HepG2 (cell line): ENCODE data around the gene MEF2A. TPM values are rescaled to one million over a fixed set of nuclear protein-coding genes. Genes with fewer than 3 reads are reported as not detected.

ENCODE experiments used
- ATAC-seq: fragments of 200-7000 bp; cut with Tn5 transposase; 3 replicates; pipeline ENCODE4 v1.9.1; 2020; ENCODE audit warnings: mild to moderate bottlenecking, moderate library complexity
- BruUV-seq: library from RNA; stranded (reverse); fragments of 400-500 nt; replicated peaks from 2 replicates; lab custom pipeline; 2021; lab: Mats Ljungman, UMichigan
- CTCF ChIA-PET: fragments of 300-600 bp; formaldehyde crosslinking; extraction: SDS; loops from one replicate; lab custom pipeline; 2021; ENCODE audit warnings: low total read pairs, inconsistent platforms, low intra/inter-chr PET ratio; lab: Yijun Ruan, JAX
- POLR2A ChIA-PET: fragments of 350-600 bp; sonication (Branson Sonifier 250); formaldehyde crosslinking; loops from one replicate; lab custom pipeline; 2020; ENCODE audit warnings: antibody characterized with exemption, inconsistent platforms; lab: Yijun Ruan, JAX
- DNase-seq: peaks from one replicate; pipeline ENCODE4 v3.0.0-alpha.2; 2015; ENCODE audit warnings: low spot score
- FAIRE-seq: peaks from 3 replicates; lab custom pipeline; 2011; peaks lifted over from hg19 to GRCh38; lab: Jason Lieb, UNC
- H2AFZ ChIP-seq: one replicate; pipeline ENCODE4 v1.6.1; 2011; ENCODE audit warnings: low read length, inconsistent platforms
- H3K27ac ChIP-seq: fragments of 300-600 bp; 3 replicates; pipeline ENCODE4 v1.8.0; 2011; ENCODE audit warnings: mixed run types, mild to moderate bottlenecking, mixed read lengths, low read length, inconsistent platforms; ENCODE audit not compliant: insufficient read depth; ENCODE audit errors: extremely low read length
- H3K27me3 ChIP-seq, 2 experiments: fragments of 200-600 bp in 1 of 2; 2 replicates in 1 of 2; 3 replicates in 1 of 2; pipeline versions ENCODE4 v1.6.0 to v1.8.0; 2011; ENCODE audit warnings: low read length in 2 of 2, mild to moderate bottlenecking in 2 of 2, moderate library complexity in 2 of 2, inconsistent platforms in 1 of 2; ENCODE audit not compliant: insufficient read depth in 2 of 2, control insufficient read depth in 1 of 2
- H3K36me3 ChIP-seq, 2 experiments: fragments of 200-600 bp in 1 of 2; replicated peaks in 1 of 2; 2 replicates in 1 of 2; 3 replicates in 1 of 2; pipeline versions ENCODE4 v1.5.1 to v1.8.0; 2011; ENCODE audit warnings: low read length in 2 of 2, inconsistent platforms in 1 of 2; ENCODE audit not compliant: insufficient read depth in 2 of 2, control insufficient read depth in 1 of 2
- H3K4me1 ChIP-seq: 2 replicates; pipeline ENCODE4 v1.5.1; 2012; ENCODE audit warnings: low read length, inconsistent platforms; ENCODE audit not compliant: insufficient read depth
- H3K4me2 ChIP-seq: 2 replicates; pipeline ENCODE4 v1.6.0; 2011; ENCODE audit warnings: low read depth, low read length, inconsistent platforms
- H3K4me3 ChIP-seq, 3 experiments: fragments of 200-600 bp in 1 of 3; sonication (generic), shearing (Covaris generic) in 1 of 3; replicated peaks in 1 of 3; 2 replicates each; pipeline ENCODE4 v1.5.1; 2011 to 2016; ENCODE audit warnings: low read length in 3 of 3, inconsistent platforms in 2 of 3, low read depth in 2 of 3, mild to moderate bottlenecking in 2 of 3, control low read depth in 1 of 3, mixed read lengths in 1 of 3; ENCODE audit not compliant: insufficient read depth in 1 of 3
- H3K79me2 ChIP-seq: one replicate; pipeline ENCODE4 v1.6.1; 2011; ENCODE audit warnings: low read length, inconsistent platforms; ENCODE audit not compliant: insufficient read depth
- H3K9ac ChIP-seq: 2 replicates; pipeline ENCODE4 v1.6.0; 2011; ENCODE audit warnings: mild to moderate bottlenecking, low read depth, low read length, inconsistent platforms; ENCODE audit not compliant: insufficient read depth
- H3K9me3 ChIP-seq: 2 replicates; pipeline ENCODE4 v1.5.1; 2012; ENCODE audit warnings: mild to moderate bottlenecking, low read length
- H4K20me1 ChIP-seq: 2 replicates; pipeline ENCODE4 v1.6.0; 2011; ENCODE audit warnings: inconsistent platforms, mild to moderate bottlenecking, low read length, moderate library complexity; ENCODE audit not compliant: insufficient read depth
- ASH2L ChIP-seq: fragments of 300-600, 200-600 bp; sonication (generic); IDR thresholded peaks from 2 replicates; pipeline ENCODE4 v1.7.0; 2017; ENCODE audit warnings: low read depth, mild to moderate bottlenecking, moderate library complexity, mixed read lengths, low read length; ENCODE audit not compliant: insufficient read length
- DNMT3B ChIP-seq: conservative IDR thresholded peaks from 2 replicates; pipeline ENCODE4 v1.6.1; 2016; ENCODE audit warnings: missing biosample characterization, control low read depth
- MTF2 ChIP-seq: sonication (generic); formaldehyde crosslinking; IDR thresholded peaks from 2 replicates; pipeline ENCODE4 v1.5.0; 2020; ENCODE audit warnings: missing genetic modification reagents, borderline replicate concordance
- SP4 ChIP-seq: sonication (generic); formaldehyde crosslinking; IDR thresholded peaks from 2 replicates; pipeline ENCODE4 v1.8.1; 2023; ENCODE audit warnings: mild to moderate bottlenecking, missing genetic modification reagents
- SSRP1 ChIP-seq: IDR thresholded peaks from 2 replicates; pipeline ENCODE4 v1.6.1; 2016; ENCODE audit warnings: control low read depth
- ZNF850 ChIP-seq: sonication (generic); formaldehyde crosslinking; conservative IDR thresholded peaks from 2 replicates; pipeline ENCODE4 v1.9.0; 2021; ENCODE audit warnings: mild to moderate bottlenecking, missing genetic modification reagents
- ZSCAN30 ChIP-seq: sonication (generic); formaldehyde crosslinking; IDR thresholded peaks from 2 replicates; pipeline ENCODE4 v1.5.0; 2020; ENCODE audit warnings: mild to moderate bottlenecking, missing genetic modification reagents
- WGBS: methylation state at CpG from one replicate; pipeline ENCODE4 v1.1.6; 2017; ENCODE audit warnings: low lambda C conversion rate; 5-methylcytosine and 5-hydroxymethylcytosine counted together
- in situ Hi-C: cut with HindIII; loops from 2 replicates; pipeline ENCODE4 v1.10.0; 2017; ENCODE audit warnings: low pct_unique_long_range_greater_than_20kb; ENCODE audit not compliant: extremely low pct_ligation_motif_present
- intact Hi-C: fragments of 100-400 bp; cut with micrococcal nuclease; formaldehyde crosslinking; loops from one replicate; pipeline ENCODE4 v1.10.0; 2022; ENCODE audit not compliant: unreplicated experiment
- polyA plus RNA-seq, 8 experiments: library from polyadenylated mRNA; depleted of rRNA in 3 of 8; stranded (reverse) in 7 of 8; unstranded in 1 of 8; fragments of >200 nt; fragmentation: Illumina TruSeq in 4 of 8; extraction: Trizol in 4 of 8; gene quantifications; 2 replicates each; pipeline versions ENCODE4 v1.2.1 to v1.2.3, GENCODE V29; 2011 to 2016; ENCODE audit warnings: low read depth in 4 of 8, missing spikeins in 1 of 8, mixed read lengths in 1 of 8; ENCODE audit not compliant: insufficient read depth in 1 of 8
- total RNA-seq, 5 experiments: library from RNA; depleted of rRNA; stranded (reverse); fragments of >200 nt; fragmentation: Illumina TruSeq; extraction: Trizol; gene quantifications; 2 replicates each; pipeline ENCODE4 v1.2.3, GENCODE V29; 2016; ENCODE audit warnings: low read depth in 1 of 5
- TF ChIP-seq, protein P1 (sequence below): sonication (generic); formaldehyde crosslinking; conservative IDR thresholded peaks from 2 replicates; pipeline ENCODE4 v1.8.0; 2022; ENCODE audit warnings: low read depth, missing genetic modification reagents
- TF ChIP-seq, protein P2 (sequence below): sonication (generic); formaldehyde crosslinking; IDR thresholded peaks from 2 replicates; pipeline ENCODE4 v1.4.0; 2020; ENCODE audit warnings: missing genetic modification reagents, mild to moderate bottlenecking, borderline replicate concordance
- TF ChIP-seq, protein P3 (sequence below), 2 experiments: sonication (generic) in 1 of 2; formaldehyde crosslinking in 1 of 2; IDR thresholded peaks; 2 replicates each; pipeline versions ENCODE4 v1.6.1 to v1.9.0; 2014 to 2022; ENCODE audit warnings: antibody characterized with exemption in 1 of 2, borderline replicate concordance in 1 of 2, inconsistent platforms in 1 of 2, low read depth in 1 of 2, missing genetic modification reagents in 1 of 2
- TF ChIP-seq, protein P4 (sequence below): sonication (generic); formaldehyde crosslinking; IDR thresholded peaks from 2 replicates; pipeline ENCODE4 v1.4.0; 2020; ENCODE audit warnings: missing genetic modification reagents

The MEF2A gene
- total and polyA plus RNA-seq, 2 of the 13 experiments (the other 11 are each of a cell fraction or from before 2014, with no cell fraction given), result 15.2 to 24.4 TPM

DNA sequence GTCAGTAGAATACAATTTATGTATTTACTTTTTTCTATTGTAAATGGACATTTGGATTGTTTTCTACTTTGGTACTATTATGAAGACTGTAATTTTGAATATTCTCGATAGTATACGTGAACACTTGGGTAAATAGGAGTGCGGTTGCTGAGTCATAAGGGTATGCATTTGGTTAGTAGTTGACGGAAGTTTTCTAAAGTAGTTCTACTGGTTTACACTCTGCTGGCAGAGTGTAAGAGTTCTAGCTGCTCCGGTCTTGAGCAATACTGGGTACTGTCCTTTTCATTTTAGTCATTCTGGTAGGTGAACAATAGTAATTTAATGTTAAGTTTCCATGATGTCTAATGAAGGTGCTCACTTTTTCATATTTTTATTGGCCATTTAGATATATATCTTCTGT, 70.0 kb downstream of the MEF2A start:
- WGBS, result 96% methylated on average over 5 of the region's 5 CpGs
- Histone ChIP-seq H4K20me1 (no peaks in the 10 kb centered on the region), H3K9me3 (peaks cover 5% of the 10 kb centered on the region; the same call in 1 of the 2 replicates), H3K9ac (no peak overlapping the region), H3K4me3 (no peak overlapping the region), H3K27me3 (no peaks in the 10 kb centered on the region), H3K27ac (no peak overlapping the region), H3K4me1 (no peaks in the 10 kb centered on the region), H3K4me2 (no peak overlapping the region), H3K36me3 (peaks cover 1 to 14% of the 10 kb centered on the region in 2 experiments; a peak in 4 of 5 replicates), H2AFZ (no peak overlapping the region), H3K79me2 (peaks cover 10% of the 10 kb centered on the region)
- no TSS peak for BruUV-seq
- ChIA-PET POLR2A (no interaction called here), CTCF (no interaction called here)
- no peak for FAIRE-seq
- ATAC-seq, result no peak
- in situ Hi-C loops, result no loop called here
- DNase-seq, result no peak
- intact Hi-C loops, result no loop called here
- no peak for TF ChIP-seq SSRP1 (CRISPR knock-in tag)
- no peak for TF ChIP-seq ZNF850
- TF ChIP-seq DNMT3B (CRISPR knock-in tag), result no peak
- no peak for TF ChIP-seq ZSCAN30
- TF ChIP-seq SP4 (CRISPR knock-in tag), result no peak
- TF ChIP-seq, protein P1, sequence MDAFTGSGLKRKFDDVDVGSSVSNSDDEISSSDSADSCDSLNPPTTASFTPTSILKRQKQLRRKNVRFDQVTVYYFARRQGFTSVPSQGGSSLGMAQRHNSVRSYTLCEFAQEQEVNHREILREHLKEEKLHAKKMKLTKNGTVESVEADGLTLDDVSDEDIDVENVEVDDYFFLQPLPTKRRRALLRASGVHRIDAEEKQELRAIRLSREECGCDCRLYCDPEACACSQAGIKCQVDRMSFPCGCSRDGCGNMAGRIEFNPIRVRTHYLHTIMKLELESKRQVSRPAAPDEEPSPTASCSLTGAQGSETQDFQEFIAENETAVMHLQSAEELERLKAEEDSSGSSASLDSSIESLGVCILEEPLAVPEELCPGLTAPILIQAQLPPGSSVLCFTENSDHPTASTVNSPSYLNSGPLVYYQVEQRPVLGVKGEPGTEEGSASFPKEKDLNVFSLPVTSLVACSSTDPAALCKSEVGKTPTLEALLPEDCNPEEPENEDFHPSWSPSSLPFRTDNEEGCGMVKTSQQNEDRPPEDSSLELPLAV (CRISPR knock-in tag), result no peak
- TF ChIP-seq, protein P2, sequence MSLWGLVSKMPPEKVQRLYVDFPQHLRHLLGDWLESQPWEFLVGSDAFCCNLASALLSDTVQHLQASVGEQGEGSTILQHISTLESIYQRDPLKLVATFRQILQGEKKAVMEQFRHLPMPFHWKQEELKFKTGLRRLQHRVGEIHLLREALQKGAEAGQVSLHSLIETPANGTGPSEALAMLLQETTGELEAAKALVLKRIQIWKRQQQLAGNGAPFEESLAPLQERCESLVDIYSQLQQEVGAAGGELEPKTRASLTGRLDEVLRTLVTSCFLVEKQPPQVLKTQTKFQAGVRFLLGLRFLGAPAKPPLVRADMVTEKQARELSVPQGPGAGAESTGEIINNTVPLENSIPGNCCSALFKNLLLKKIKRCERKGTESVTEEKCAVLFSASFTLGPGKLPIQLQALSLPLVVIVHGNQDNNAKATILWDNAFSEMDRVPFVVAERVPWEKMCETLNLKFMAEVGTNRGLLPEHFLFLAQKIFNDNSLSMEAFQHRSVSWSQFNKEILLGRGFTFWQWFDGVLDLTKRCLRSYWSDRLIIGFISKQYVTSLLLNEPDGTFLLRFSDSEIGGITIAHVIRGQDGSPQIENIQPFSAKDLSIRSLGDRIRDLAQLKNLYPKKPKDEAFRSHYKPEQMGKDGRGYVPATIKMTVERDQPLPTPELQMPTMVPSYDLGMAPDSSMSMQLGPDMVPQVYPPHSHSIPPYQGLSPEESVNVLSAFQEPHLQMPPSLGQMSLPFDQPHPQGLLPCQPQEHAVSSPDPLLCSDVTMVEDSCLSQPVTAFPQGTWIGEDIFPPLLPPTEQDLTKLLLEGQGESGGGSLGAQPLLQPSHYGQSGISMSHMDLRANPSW, result no peak
- no peak for TF ChIP-seq MTF2 (CRISPR knock-in tag)
- TF ChIP-seq, protein P3, sequence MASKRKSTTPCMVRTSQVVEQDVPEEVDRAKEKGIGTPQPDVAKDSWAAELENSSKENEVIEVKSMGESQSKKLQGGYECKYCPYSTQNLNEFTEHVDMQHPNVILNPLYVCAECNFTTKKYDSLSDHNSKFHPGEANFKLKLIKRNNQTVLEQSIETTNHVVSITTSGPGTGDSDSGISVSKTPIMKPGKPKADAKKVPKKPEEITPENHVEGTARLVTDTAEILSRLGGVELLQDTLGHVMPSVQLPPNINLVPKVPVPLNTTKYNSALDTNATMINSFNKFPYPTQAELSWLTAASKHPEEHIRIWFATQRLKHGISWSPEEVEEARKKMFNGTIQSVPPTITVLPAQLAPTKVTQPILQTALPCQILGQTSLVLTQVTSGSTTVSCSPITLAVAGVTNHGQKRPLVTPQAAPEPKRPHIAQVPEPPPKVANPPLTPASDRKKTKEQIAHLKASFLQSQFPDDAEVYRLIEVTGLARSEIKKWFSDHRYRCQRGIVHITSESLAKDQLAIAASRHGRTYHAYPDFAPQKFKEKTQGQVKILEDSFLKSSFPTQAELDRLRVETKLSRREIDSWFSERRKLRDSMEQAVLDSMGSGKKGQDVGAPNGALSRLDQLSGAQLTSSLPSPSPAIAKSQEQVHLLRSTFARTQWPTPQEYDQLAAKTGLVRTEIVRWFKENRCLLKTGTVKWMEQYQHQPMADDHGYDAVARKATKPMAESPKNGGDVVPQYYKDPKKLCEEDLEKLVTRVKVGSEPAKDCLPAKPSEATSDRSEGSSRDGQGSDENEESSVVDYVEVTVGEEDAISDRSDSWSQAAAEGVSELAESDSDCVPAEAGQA (IDR thresholded peaks at IDR 0.05; ENCODE audit: low read depth), result no peak
- TF ChIP-seq, protein P3 (CRISPR knock-in tag; IDR thresholded peaks at IDR 0.05; ENCODE audit: borderline replicate concordance), result no peak
- TF ChIP-seq, protein P4, sequence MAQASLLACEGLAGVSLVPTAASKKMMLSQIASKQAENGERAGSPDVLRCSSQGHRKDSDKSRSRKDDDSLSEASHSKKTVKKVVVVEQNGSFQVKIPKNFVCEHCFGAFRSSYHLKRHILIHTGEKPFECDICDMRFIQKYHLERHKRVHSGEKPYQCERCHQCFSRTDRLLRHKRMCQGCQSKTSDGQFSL, result no peak
- TF ChIP-seq ASH2L, result no peak
